Adipose tissue (tissue), 3 donors: Measurements from ENCODE around the gene UBE2L3. TPM values are rescaled to one million over a fixed set of nuclear protein-coding genes. Genes with fewer than 3 reads are reported as not detected.
"Not testable (repeated sequence)": the region's sequence is repeated elsewhere in the genome, so short reads cannot be mapped to it uniquely, and the experiment has no call there.

Experiments used
- H3K27ac ChIP-seq: one replicate; pipeline ENCODE4 v1.5.1; 2013; ENCODE audit warnings: low read depth, low read length
- WGBS, 3 donors: extraction: QIAGEN DNeasy Blood & Tissue Kit; methylation state at CpG; one replicate each; pipeline ENCODE4 v1.1.7; 2013; 5-methylcytosine and 5-hydroxymethylcytosine counted together
- polyA plus RNA-seq, 3 donors: library from polyadenylated mRNA; stranded (reverse); fragments of 200-250 nt; gene quantifications; one replicate each; pipeline ENCODE4 v1.2.3, GENCODE V29; 2013
- donor health status: healthy with polysubstance abuse.
- donor health status: Bipolar disorder and iron deficiency.
- donor health status: healthy.

UBE2L3 gene
- 10 to 100 TPM; 21.4 to 56.3 (median 47.6) TPM for polyA plus RNA-seq

GRCh38 chr22:21567456-21568346 is at the start of gene UBE2L3:
TSS of gene UBE2L3 (plus strand) at chr22:21567714. CDS start at chr22:21567745, 31 bp downstream.
- peak within 1 kb of the TSS; percentile 82 for H3K27ac ChIP-seq
- WGBS, 3 donors, result 0% methylated on average over 85 of the region's 85 CpGs

DNA sequence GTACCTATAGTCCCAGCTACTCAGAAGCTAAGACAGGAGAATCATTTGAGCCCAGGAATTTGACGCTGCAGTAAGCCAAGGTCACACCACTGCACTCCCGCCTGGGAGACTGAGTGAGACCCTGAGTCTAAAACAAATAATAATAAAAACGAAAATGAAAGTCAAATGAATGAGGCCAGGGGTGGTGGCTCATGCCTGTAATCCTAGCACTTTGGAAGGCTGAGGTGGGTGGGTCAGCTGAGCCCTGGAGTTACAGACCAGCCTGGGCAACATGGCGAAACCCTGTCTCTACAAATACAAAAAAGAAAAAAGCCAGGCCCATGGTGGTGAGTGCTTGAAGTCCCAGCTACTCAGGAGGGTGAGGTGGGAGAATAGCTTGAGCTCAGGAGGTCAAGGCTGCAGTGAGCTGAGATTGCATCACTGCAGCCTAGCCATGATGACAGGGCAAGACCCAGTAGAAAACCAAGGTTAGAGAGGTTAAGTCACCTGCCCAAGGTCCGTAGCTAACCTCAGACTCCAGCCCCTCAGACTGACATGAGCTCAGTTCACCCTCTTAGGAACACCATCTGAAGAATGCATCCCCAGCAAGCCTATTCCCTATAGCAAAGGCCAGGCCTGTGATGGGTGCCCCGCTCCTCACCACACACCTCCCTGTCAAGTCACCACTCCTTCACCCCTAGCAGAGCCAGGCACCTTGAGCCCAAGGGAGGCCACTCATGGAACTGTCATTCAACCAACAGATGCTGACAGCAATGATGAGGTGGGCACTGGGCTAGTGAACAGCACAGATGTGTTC is 40.6 kb upstream of the UBE2L3 start:
- no CpG with 5 or more reads among the region's 6 CpGs for WGBS, 3 donors
- not testable (repeated sequence) for H3K27ac ChIP-seq

DNA sequence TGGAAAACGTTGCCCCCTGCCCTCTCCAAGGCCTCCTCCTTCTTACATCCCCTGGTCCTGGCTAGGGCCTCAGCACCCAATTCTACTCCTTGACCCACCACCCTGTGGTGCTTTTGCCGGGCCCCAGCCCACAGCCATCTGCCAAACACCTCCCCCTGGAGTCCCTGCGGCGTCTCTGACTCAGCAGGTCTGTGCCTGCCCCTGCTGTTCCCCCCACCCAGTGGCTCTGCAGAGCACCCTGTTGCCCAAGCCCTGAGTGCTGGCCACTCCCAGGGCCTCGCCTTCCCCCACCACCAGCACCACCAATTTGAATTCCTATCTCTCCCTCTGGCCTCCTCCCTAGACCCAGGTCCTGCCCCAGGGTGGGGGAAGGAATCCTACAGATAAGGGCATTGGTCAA is 36.0 kb upstream of the UBE2L3 start:
- WGBS, 3 donors, result no CpG with 5 or more reads among the region's 5 CpGs
- H3K27ac ChIP-seq, result not testable (repeated sequence)

DNA sequence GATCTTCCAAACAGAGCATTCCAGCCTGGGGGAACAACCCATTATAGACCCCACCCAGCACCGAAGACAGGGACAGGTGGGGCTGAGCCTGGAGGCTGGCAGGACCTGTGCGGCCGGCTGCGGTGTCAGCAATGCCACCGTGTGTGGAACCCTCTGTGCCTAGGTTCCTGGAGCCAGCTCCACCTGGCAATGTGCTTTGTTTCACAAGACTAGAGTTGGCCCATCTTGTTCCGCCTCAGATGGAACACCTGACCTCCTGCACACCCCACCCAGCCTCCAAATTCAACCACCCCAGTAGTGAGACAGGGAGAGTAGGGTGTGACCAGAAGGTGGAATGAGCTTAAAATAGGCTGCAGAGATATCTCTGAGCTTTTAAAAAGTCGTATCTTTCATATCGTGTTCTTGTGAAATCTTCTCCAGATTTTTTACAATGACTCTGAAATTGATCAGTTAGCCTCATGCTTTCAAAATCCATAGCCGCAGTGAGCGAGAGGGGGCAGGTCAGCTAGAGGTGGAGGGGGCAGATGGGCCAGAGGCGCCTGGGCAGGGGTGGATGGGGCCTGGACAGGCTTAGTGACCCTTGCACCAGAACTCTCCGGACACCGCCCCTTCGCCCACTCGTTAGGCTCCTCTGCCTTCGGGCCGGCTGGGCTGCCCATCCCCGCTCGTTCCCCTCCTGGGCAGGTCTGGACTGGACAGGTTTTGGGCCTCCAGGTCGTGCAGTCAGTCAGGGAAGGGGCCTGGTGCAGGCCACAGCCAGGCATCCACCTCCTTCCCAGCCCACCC is 34.5 kb upstream of the UBE2L3 start:
- not testable (repeated sequence) for H3K27ac ChIP-seq
- no CpG with 5 or more reads among the region's 20 CpGs for whole genome bisulfite sequencing, 3 donors

DNA sequence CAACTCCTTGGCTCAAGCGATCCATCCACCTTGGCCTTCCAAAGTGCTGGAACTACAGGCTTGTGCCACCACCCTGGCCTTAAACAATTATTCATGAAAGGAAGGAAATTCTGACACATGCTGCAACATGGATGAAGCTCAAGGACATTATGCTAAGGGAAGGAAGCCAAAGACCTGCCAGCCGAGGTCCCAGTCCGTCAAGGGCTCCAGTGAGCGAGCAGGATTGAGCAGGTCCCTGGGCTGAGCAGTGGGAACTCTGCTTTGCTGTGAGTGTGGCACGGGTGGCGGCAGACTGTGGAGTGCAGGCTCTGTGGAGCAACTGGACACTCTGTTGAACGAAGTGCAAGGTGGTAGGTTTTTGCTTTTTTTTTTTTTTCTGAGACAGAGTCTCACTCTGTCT is 27.7 kb upstream of the UBE2L3 start:
- no CpG with 5 or more reads among the region's 7 CpGs for WGBS, 3 donors
- H3K27ac ChIP-seq, result not testable (repeated sequence)

DNA sequence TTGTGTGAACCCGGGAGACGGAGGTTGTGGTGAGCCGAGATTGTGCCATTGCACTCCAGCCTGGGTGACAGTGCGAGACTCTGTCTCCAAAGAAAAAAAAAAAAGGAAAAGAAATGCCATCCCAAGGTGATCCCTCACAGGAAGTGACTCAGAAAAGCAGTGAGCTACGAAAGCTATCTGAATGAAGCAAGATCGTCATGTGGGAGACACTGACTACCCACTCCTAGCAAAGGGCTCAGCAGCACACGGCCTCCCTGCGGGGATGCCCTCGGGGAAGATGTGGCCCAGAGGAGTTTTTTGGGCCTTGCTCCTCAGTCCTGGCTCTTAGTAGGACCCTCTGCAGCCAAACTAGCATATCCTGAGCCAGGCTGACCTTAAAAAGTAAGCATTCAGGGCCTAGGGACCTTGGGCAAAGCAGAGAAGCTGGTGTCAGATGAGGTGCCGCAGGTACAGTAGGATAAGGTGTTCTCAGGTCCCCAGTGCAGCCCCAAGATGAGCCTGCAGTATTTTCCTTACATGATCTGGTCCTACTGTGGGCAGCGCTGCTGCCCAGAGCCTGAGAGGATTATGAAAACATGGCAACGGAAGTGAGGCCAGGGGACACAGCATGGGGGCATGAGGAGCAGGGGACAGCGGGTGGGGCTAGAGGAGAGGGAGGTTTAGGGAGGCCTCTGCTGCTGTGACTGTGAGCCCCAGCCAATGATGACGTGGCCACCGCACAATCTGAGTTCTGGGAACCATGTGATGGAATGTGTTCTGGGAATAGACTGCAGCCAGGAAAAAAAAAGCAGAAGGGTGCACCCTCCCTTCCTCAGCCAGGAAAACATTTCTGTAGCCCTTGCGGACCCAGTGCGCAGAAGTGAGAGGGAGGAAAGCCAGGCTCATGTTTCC is 22.8 kb upstream of the UBE2L3 start:
- 95 to 100% (median 100%) methylated on average over 1 of the region's 17 CpGs for WGBS, 3 donors
- not testable (repeated sequence) for H3K27ac ChIP-seq

- no CpG with 5 or more reads among the region's 38 CpGs for WGBS, 3 donors
- not testable (repeated sequence) for H3K27ac ChIP-seq
These were observed 18.0 kb upstream of the UBE2L3 start for GRCh38 chr22:21549558-21549957.

DNA sequence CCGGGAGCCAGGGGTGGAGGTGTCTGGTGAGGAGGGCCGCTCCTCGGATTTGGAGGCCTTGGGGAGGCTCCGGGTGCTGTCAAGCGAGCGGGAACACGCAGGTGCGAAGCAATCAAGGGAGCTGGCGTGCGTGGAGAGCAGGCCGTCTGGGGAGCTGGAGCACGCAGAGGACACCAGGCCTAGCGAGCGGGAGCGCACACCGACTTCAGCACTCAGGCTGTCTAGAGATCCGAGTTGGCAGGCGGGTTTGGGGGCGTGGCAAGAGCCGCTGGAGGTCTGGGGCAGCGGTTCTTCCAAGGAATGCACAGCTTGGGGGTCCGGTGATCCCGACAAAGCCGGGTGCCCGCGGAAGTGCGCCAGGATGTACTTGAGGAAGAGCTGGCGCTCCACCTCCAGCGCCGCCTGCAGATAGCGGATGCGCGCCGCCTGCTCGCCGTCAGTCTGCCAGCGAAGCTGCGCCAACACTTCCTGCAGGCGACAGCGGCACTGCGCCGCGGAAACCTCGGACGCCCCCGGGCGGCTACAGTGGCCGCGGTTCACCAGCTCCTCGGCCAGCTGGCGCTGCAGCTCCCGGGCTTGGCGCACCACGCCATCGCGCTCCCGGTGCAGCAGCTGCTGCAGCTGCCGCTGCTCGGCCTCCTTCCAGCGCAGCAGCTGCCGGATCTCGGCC is 17.4 kb upstream of the UBE2L3 start:
- H3K27ac ChIP-seq, result not testable (repeated sequence)
- WGBS, 3 donors, result no CpG with 5 or more reads among the region's 62 CpGs

DNA sequence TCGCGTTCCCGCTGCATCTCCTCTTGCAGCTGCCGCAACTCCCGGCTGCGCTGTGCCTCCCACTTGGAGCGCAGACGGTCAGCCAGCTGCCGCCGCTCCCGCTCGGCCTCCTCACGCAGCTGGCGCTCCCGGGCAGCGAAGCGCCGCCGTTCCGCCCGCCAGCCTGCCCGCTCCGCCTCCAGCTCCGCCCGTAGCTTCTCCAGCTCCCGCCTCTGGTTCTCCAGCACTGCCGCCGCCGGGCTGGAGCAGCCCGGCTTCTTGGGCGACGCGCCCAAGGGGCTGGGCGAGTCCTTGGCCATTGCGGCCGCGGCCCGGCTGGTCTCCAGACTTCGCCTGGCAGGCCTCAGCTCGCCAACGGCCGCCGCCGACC is 16.9 kb upstream of the UBE2L3 start:
- WGBS, 3 donors, result no CpG with 5 or more reads among the region's 44 CpGs
- not testable (repeated sequence) for H3K27ac ChIP-seq

DNA sequence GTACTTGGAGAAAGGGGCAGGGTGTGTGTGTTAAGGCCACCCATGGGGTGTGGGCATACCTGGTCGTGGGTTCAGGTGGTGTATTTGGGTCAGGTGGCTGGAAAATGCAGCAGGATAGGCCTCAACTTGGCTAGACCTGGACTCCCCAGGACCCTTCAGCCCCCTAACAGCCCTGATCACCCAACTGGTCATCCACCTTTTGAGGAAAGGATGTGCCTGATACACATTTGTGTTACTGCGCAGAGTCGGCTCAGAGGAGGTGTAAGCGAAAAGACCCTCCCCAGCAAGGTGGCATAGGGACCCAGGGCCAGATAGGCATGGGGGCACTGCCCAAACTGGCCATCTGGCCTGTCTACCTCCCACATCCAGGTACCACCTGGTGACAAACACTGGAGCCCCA is 16.2 kb upstream of the UBE2L3 start, which contains the start of gene RIMBP3C:
RIMBP3C (minus strand) TSS at position 101 of the 400 bp plus-strand sequence. CDS start 485 bp downstream, outside the sequence.
- H3K27ac ChIP-seq, result not testable (repeated sequence)
- WGBS, 3 donors, result no CpG with 5 or more reads among the region's 4 CpGs

GRCh38 chr22:21559345-21560125 is 8.0 kb upstream of the UBE2L3 start:
- WGBS, 3 donors, result 65 to 87% (median 83%) methylated on average over 5 of the region's 10 CpGs
- not testable (repeated sequence) for H3K27ac ChIP-seq

DNA sequence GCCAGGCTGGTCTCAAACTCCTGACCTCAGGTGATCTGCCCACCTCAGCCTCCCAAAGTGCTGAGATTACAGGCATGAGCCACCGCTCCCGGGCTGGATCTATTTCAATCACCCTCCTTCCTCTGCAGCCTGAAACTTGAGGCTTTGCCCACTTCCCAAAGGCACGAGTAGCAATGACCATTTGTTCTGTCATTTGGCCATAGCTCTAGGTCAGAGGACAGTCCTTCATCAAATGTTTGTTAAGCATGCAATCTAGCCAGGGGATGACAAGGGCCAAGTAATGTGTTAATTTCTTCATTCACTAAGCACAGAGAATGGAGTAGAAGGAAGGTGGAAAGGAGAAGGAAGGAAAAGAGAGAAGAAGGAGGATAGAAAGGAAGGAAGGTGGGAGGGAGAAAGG is 6.9 kb upstream of the UBE2L3 start:
- H3K27ac ChIP-seq, result not testable (repeated sequence)
- no CpG with 5 or more reads among the region's 3 CpGs for WGBS, 3 donors

- H3K27ac ChIP-seq, result no peak overlapping the region
- WGBS, 3 donors, result 90 to 96% (median 93%) methylated on average over 8 of the region's 8 CpGs
These were observed 3.6 kb upstream of the UBE2L3 start for GRCh38 chr22:21563912-21564311.

DNA sequence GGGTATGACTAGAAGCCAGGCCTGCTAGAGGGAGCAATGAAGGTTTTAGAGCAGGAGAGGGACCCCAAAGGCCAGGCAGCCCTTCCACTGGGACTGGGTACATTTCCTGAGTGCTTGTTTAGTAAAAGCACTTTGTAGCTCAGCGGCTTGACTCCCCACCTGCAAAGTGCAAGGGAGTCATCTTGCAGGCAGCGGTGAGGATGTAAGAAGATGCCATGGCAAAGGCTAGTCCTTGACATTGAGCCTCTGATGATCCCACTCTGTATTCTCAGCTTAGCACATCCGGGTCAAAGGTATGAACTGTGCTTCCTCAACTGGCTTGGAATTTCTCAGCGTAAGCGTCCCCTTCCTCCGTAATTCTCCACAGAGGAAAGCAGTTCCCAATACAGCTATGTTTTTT is 3.1 kb upstream of the UBE2L3 start:
- no peak overlapping the region for H3K27ac ChIP-seq
- whole genome bisulfite sequencing, 3 donors, result 73 to 86% (median 82%) methylated on average over 6 of the region's 6 CpGs

DNA sequence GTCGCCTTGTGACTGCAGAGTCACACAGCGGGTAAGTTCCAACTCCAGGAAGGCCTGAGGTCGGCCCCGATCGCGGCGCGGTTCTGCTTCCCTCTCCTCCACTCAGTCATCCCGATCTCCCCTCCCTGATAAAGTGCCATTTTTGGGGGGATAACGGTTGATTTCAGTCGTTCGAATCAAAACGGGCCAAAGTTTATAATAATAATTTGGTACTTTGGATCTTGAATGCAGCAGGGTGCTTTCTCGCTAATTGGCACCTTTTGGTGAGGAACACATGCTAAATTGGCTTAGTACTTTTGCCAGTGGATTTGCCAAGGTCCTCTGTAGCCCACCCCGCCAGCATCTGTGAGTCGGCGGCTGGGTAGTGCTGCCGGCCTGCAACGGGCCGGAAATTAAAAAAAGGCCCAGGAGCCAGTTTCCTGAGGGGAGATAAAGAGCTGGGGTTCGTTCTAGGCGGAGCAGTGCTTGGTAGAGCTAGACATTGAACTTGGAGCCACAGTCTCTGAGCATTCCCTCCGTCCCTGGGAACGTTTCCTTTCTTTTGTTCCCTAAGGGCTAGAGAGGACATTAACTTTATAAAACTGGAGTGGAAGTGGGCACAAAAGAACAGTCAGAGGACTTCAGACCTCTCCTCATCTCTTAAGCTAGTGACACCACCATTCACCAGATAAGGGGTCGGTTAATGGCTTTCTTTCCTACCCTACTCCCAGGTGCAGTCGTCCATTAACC is 997 bp downstream of the UBE2L3 start:
- WGBS, 3 donors, result 1 to 2% (median 1%) methylated on average over 26 of the region's 26 CpGs

DNA sequence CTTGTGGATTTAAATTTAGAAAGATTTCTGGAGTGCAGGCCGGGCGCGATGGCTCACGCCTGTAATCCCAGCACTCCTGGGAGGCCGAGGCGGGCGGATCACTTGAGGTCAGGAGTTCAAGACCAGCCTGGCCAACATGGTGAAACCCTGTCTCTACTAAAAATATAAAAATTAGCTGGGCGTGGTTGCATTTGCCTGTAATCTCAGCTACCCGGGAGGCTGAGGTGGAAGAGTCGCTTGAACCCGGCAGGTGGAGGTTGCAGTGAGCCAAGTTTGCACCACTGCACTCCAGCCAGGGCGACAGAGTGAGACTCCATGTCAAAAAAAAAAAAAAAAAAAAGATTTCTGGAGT is 1.5 kb downstream of the UBE2L3 start:
- not testable (repeated sequence) for H3K27ac ChIP-seq
- 34 to 53% (median 38%) methylated on average over 12 of the region's 12 CpGs for WGBS, 3 donors

More for the DNA sequence above, 997 bp downstream of the UBE2L3 start:
- H3K27ac ChIP-seq, result no peak overlapping the region
